ENCODE data around the gene PAPSS1.

GRCh38 chr4:107755841-107756356, 35.9 kb upstream of the PAPSS1 start:
- no peak for TF ChIP-seq EZH2 (IDR thresholded peaks at IDR 0.05; ENCODE audit: borderline replicate concordance, insufficient read depth, low read length, poor library complexity, severe bottlenecking)
- TF ChIP-seq, protein P1, sequence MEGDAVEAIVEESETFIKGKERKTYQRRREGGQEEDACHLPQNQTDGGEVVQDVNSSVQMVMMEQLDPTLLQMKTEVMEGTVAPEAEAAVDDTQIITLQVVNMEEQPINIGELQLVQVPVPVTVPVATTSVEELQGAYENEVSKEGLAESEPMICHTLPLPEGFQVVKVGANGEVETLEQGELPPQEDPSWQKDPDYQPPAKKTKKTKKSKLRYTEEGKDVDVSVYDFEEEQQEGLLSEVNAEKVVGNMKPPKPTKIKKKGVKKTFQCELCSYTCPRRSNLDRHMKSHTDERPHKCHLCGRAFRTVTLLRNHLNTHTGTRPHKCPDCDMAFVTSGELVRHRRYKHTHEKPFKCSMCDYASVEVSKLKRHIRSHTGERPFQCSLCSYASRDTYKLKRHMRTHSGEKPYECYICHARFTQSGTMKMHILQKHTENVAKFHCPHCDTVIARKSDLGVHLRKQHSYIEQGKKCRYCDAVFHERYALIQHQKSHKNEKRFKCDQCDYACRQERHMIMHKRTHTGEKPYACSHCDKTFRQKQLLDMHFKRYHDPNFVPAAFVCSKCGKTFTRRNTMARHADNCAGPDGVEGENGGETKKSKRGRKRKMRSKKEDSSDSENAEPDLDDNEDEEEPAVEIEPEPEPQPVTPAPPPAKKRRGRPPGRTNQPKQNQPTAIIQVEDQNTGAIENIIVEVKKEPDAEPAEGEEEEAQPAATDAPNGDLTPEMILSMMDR (IDR thresholded peaks at IDR 0.05; ENCODE audit: poor library complexity, severe bottlenecking), result no peak
- no peak for TF ChIP-seq POLR2AphosphoS5 (IDR thresholded peaks at IDR 0.05)
- TF ChIP-seq EP300 (conservative IDR thresholded peaks at IDR 0.05; ENCODE audit: poor library complexity, severe bottlenecking), result no peak
- TF ChIP-seq RAD21 (conservative IDR thresholded peaks at IDR 0.05), result no peak
- TF ChIP-seq, protein P2, sequence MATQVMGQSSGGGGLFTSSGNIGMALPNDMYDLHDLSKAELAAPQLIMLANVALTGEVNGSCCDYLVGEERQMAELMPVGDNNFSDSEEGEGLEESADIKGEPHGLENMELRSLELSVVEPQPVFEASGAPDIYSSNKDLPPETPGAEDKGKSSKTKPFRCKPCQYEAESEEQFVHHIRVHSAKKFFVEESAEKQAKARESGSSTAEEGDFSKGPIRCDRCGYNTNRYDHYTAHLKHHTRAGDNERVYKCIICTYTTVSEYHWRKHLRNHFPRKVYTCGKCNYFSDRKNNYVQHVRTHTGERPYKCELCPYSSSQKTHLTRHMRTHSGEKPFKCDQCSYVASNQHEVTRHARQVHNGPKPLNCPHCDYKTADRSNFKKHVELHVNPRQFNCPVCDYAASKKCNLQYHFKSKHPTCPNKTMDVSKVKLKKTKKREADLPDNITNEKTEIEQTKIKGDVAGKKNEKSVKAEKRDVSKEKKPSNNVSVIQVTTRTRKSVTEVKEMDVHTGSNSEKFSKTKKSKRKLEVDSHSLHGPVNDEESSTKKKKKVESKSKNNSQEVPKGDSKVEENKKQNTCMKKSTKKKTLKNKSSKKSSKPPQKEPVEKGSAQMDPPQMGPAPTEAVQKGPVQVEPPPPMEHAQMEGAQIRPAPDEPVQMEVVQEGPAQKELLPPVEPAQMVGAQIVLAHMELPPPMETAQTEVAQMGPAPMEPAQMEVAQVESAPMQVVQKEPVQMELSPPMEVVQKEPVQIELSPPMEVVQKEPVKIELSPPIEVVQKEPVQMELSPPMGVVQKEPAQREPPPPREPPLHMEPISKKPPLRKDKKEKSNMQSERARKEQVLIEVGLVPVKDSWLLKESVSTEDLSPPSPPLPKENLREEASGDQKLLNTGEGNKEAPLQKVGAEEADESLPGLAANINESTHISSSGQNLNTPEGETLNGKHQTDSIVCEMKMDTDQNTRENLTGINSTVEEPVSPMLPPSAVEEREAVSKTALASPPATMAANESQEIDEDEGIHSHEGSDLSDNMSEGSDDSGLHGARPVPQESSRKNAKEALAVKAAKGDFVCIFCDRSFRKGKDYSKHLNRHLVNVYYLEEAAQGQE (IDR thresholded peaks at IDR 0.05; ENCODE audit: borderline replicate concordance), result no peak
- TF ChIP-seq TAF1 (IDR thresholded peaks at IDR 0.05; ENCODE audit: low read depth), result no peak

All from neural cell (in vitro differentiated cells).